Skeletal muscle tissue (tissue), 4 donors: ENCODE data around the gene RRAGD. TPM values are rescaled to one million over a fixed set of nuclear protein-coding genes. Genes with fewer than 3 reads are reported as not detected.
"Not testable (repeated sequence)": the region's sequence is repeated elsewhere in the genome, so short reads cannot be mapped to it uniquely, and the experiment has no call there.

ENCODE experiments used
- H3K27ac ChIP-seq: one replicate; pipeline ENCODE4 v1.7.0; 2013; ENCODE audit warnings: mild to moderate bottlenecking, low read depth, low read length, inconsistent platforms
- H3K27me3 ChIP-seq, 3 donors: one replicate each; pipeline ENCODE4 v1.7.0; 2013; ENCODE audit warnings: low read length in 3 of 3; ENCODE audit not compliant: control insufficient read depth in 3 of 3, insufficient read depth in 3 of 3
- H3K36me3 ChIP-seq, 3 donors: one replicate each; pipeline ENCODE4 v1.7.0; 2013; ENCODE audit warnings: low read length in 3 of 3; ENCODE audit not compliant: control insufficient read depth in 3 of 3, insufficient read depth in 3 of 3
- H3K4me1 ChIP-seq, 3 donors: one replicate each; pipeline ENCODE4 v1.7.0; 2013; ENCODE audit warnings: low read length in 3 of 3, mild to moderate bottlenecking in 3 of 3; ENCODE audit not compliant: control insufficient read depth in 3 of 3, insufficient read depth in 3 of 3
- H3K4me3 ChIP-seq, 3 donors: one replicate each; pipeline ENCODE4 v1.7.0; 2013; ENCODE audit warnings: low read length in 3 of 3
- H3K9ac ChIP-seq, 3 donors: one replicate each; pipeline ENCODE4 v1.7.0; 2013; ENCODE audit warnings: low read length in 3 of 3, mild to moderate bottlenecking in 3 of 3, moderate library complexity in 2 of 3, low read depth in 1 of 3
- H3K9me3 ChIP-seq, 3 donors: one replicate each; pipeline ENCODE4 v1.7.0; 2013; ENCODE audit warnings: low read length in 3 of 3; ENCODE audit not compliant: control insufficient read depth in 3 of 3
- total RNA-seq: library from RNA; depleted of rRNA; stranded (reverse); fragments of >200 nt; gene quantifications from one replicate; pipeline ENCODE4 v1.2.3, GENCODE V29; 2014
- donor health status: Osteomylitis.

The RRAGD gene
- total RNA-seq, 1 donor from 2014 or later = 65.8 TPM

GRCh38 chr6:89400912-89401399, 11.1 kb downstream of the RRAGD start:
- H3K27ac ChIP-seq = no peak overlapping the region
- no peak overlapping the region for H3K4me3 ChIP-seq
- H3K36me3 ChIP-seq = no peaks in the 10 kb centered on the region
- no peak overlapping the region for H3K9ac ChIP-seq
- H3K9me3 ChIP-seq = no peaks in the 10 kb centered on the region
- peaks cover 23 to 37% (median 26%) of the 10 kb centered on the region in 3 donors for H3K4me1 ChIP-seq
- H3K27me3 ChIP-seq = no peaks in the 10 kb centered on the region

- no peak overlapping the region for H3K9ac ChIP-seq
- no peaks in the 10 kb centered on the region for H3K27me3 ChIP-seq
- H3K4me1 ChIP-seq = peaks cover 16 to 34% (median 23%) of the 10 kb centered on the region in 3 donors
- H3K9me3 ChIP-seq = no peaks in the 10 kb centered on the region
- no peak overlapping the region for H3K27ac ChIP-seq
- H3K4me3 ChIP-seq = no peak overlapping the region
- no peaks in the 10 kb centered on the region for H3K36me3 ChIP-seq
Measured at GRCh38 chr6:89400050-89400449, 12.0 kb downstream of the RRAGD start.

GRCh38 chr6:89398762-89399525, 13.1 kb downstream of the RRAGD start:
- no peaks in the 10 kb centered on the region for H3K9me3 ChIP-seq
- H3K4me3 ChIP-seq = no peak overlapping the region
- no peak overlapping the region for H3K9ac ChIP-seq
- peaks cover 10 to 31% (median 19%) of the 10 kb centered on the region in 3 donors for H3K4me1 ChIP-seq
- no peak overlapping the region for H3K27ac ChIP-seq
- no peaks in the 10 kb centered on the region for H3K36me3 ChIP-seq
- no peaks in the 10 kb centered on the region for H3K27me3 ChIP-seq

- H3K36me3 ChIP-seq, H3K9ac ChIP-seq, H3K9me3 ChIP-seq, H3K27ac ChIP-seq, H3K27me3 ChIP-seq, H3K4me3 ChIP-seq: not testable (repeated sequence)
- peaks cover 10 to 29% (median 16%) of the 10 kb centered on the region in 3 donors for H3K4me1 ChIP-seq
Measured at GRCh38 chr6:89397884-89398283, 14.2 kb downstream of the RRAGD start.

GRCh38 chr6:89393659-89394058, 18.4 kb downstream of the RRAGD start:
- Histone ChIP-seq H3K4me3 (no peak overlapping the region), H3K27me3 (no peaks in the 10 kb centered on the region), H3K27ac (no peak overlapping the region), H3K36me3 (no peaks in the 10 kb centered on the region), H3K4me1 (peaks cover 0 to 5% (median 3%) of the 10 kb centered on the region in 3 donors), H3K9me3 (no peaks in the 10 kb centered on the region), H3K9ac (no peak overlapping the region)

GRCh38 chr6:89392823-89393222, 19.2 kb downstream of the RRAGD start:
- H3K9ac ChIP-seq = no peak overlapping the region

GRCh38 chr6:89388846-89389245, 23.2 kb downstream of the RRAGD start:
- Histone ChIP-seq H3K9me3 (no peaks in the 10 kb centered on the region), H3K9ac (no peak overlapping the region), H3K36me3 (peaks cover 0 to 3% (median 3%) of the 10 kb centered on the region in 3 donors), H3K27ac (no peak overlapping the region), H3K4me3 (no peak overlapping the region), H3K4me1 (peaks cover 28 to 50% (median 28%) of the 10 kb centered on the region in 3 donors), H3K27me3 (no peaks in the 10 kb centered on the region)

More at GRCh38 chr6:89392823-89393222, 19.2 kb downstream of the RRAGD start:
- no peaks in the 10 kb centered on the region for H3K36me3 ChIP-seq
- H3K9me3 ChIP-seq = no peaks in the 10 kb centered on the region
- peaks cover 4 to 14% (median 8%) of the 10 kb centered on the region in 3 donors for H3K4me1 ChIP-seq
- no peaks in the 10 kb centered on the region for H3K27me3 ChIP-seq
- no peak overlapping the region for H3K4me3 ChIP-seq
- H3K27ac ChIP-seq = no peak overlapping the region

GRCh38 chr6:89387516-89388201, 24.4 kb downstream of the RRAGD start:
- peak overlapping the region; percentile 52 for H3K27ac ChIP-seq
- peaks cover 0 to 3% (median 3%) of the 10 kb centered on the region in 3 donors for H3K36me3 ChIP-seq
- no peaks in the 10 kb centered on the region for H3K9me3 ChIP-seq
- no peaks in the 10 kb centered on the region for H3K27me3 ChIP-seq
- no peak overlapping the region for H3K9ac ChIP-seq
- H3K4me3 ChIP-seq = no peak overlapping the region
- peaks cover 28 to 57% (median 35%) of the 10 kb centered on the region in 3 donors for H3K4me1 ChIP-seq

GRCh38 chr6:89386917-89387491, 25.1 kb downstream of the RRAGD start:
- no peaks in the 10 kb centered on the region for H3K27me3 ChIP-seq

More at GRCh38 chr6:89386917-89387491, 25.1 kb downstream of the RRAGD start:
- Histone ChIP-seq H3K4me3 (no peak overlapping the region), H3K9me3 (no peaks in the 10 kb centered on the region), H3K36me3 (peaks cover 0 to 3% (median 3%) of the 10 kb centered on the region in 3 donors), H3K9ac (no peak overlapping the region), H3K4me1 (peaks cover 28 to 57% (median 35%) of the 10 kb centered on the region in 3 donors), H3K27ac (peak overlapping the region; percentile 52)
